Stimulated activated naive CD4-positive, alpha-beta T cell (primary cell): Measurements from ENCODE around the gene CTTNBP2.

ENCODE experiments used
- DNase-seq, 6 experiments: peaks; one replicate each; lab custom pipeline; 2025; lab: John Stamatoyannopoulos, UW

CTTNBP2 gene

DNA sequence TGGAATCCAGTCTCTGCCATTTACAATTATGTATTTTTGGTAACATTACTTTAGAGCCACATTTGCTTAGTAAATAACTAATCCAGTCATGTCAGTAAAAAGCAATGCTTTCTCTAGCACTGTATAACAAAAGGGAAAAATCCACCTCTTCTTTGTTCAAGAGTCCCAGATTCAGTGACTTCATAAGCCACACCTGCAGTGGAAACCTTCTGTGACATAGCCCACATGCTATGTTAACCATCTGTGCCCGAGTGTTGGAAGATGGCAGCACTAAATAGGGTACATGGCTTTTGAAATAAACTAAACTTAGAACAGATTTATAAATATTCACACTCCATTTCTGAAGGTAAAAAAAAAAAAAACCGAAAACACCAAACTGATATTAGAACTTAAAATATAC lies 83.0 kb downstream of the CTTNBP2 start:
- no peak for DNase-seq

GRCh38 chr7:117785431-117785830 lies 87.8 kb downstream of the CTTNBP2 start:
- DNase-seq, result no peak

DNA sequence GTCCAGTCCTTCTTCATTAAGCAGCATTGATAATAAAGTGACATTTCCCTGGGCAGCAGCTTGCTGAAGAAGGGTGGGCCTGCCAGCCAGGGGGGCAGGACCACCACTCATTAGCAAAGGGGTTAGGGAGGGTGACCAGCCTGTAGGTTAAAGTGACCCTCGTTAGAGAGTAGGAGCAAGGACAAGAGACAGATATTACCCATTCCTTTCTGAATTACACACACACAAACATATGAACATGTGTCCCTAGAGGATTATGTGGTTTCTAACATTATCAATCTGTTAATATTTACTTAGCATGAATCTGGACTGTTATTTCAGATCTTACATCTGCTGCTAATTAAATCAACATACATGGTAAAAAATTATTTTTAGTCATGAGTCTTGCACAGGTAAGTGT lies 88.9 kb downstream of the CTTNBP2 start:
- DNase-seq, result no peak

DNA sequence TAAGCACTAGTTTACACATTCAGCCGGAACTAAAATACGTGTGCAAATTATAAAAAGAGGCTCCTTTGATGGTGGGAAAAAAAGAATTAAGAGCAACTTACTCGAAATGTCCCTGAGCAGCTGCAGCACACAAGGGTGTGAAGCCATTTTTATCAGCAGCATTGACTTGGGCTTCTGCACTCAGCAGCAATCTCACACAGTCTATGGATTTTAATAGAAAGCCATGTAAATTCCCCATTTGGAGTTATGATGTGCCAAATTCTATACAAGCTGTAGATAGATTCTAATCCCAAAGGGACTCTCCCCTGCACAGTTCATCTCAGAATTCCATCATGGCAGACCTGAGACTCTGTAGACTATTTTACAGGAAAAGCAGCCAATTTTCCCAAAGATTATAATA lies 90.5 kb downstream of the CTTNBP2 start:
- DNase-seq, result no peak

DNA sequence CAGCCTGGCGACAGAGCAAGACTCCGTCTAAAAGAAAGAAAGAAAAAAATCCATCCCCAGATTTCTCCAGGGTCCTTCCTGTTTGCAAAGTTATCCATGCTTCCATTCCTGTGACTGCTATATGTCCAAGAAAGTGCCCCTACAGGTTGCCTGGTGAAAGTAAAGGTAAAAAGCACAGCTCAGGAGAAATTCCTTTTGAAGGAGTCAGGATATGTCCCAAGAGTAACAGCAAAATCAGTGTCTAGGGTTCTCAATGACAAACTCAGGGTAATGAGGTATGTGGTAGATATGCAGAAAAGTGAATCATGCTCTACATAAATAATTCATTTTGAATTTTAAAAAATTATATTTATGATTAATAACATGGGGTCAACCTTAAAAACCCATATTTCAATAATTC lies 91.5 kb downstream of the CTTNBP2 start:
- DNase-seq, result no peak

DNA sequence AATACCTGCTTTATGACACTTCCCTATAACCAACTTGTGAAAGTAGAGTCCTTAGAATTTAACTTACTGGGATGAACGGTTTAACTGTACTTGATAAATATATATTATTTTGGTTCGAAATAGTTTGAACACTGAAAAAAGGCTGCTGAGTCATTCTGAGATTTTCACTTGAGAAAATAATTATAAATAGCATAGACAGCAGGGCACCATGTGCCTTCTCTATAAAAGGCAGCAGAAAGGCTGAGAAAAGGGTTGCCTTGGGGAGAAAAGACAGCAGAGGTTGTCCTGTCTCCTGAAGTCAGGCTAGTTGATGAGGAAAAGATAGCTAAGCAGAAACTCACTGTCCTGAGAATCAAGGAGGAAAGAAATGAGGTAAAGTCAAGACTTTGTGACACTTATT lies 92.4 kb downstream of the CTTNBP2 start:
- no peak for DNase-seq

DNA sequence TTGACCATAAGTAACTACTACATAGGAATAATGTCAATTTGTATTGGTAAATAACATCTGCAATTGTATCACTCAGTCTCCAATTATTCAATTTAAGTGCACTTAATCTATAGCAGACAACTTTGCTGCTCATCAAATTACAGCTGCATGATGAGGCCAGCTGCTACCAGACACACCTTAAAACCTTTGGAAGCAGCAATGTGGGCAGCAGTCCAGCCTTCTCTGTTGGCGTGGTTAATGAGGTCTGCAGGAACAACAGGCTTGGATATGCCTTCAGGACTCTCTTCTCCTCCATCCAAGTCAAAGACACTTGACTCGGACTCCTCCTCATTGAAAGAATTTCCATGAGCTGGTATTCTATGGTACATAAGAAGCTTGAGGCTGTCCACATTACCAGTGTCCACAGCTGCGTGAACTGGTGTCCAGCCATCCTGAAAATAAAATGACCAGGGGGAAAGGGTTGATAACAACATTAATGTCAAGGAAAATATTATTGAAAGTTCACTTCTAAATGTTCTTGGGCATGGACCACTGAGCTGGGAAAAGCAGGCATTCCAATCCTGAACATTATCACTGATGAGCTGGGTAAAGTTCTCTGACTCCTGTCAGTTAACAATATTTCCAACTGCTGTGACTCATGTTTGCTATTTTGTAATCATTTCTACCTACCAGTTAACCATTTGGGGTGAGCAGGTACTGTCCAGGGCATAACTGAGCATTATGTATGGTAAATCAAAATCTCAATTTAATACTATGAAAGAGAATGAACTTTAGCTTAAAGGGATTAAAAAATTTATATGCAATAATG lies 95.7 kb downstream of the CTTNBP2 start:
- DNase-seq, result no peak

DNA sequence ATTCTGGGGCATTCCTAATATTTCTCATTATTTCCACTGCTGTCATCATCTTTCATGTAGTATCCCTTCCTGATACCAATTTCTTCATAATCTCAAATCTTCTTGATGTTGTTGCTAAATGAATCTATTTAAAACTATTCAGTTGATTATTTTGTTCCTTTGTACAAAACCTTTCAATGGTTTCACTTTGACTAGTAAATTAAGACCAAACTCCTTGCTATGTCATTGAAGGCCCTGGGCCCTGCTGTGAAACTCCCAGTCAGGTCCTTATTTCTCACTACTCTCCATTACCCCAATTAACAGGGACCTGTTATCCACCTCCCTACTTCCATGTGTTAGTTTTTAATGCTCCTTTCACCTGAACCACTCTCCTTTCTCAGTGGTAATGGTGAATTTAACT lies 97.0 kb downstream of the CTTNBP2 start:
- no peak for DNase-seq

GRCh38 chr7:117775801-117776200 lies 97.4 kb downstream of the CTTNBP2 start:
- DNase-seq, result no peak

DNA sequence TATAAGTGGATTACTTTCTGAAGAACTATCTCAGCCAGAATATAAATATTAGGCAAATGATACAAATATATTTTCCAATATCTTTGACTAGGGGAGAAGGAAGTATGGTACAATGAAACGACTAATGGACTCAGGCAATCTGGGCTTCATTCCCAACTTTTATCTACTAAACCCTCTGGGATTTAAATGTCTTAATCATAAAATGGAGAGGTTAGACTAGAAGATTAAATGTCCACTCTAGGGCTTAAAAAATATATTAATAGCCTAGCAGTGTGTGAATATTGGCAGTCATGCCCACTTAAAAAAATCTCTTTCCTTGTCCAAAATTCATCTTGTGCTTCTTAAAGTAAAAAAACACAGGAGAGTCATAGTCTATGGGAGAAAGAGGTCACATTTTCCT lies 98.3 kb downstream of the CTTNBP2 start:
- no peak for DNase-seq

DNA sequence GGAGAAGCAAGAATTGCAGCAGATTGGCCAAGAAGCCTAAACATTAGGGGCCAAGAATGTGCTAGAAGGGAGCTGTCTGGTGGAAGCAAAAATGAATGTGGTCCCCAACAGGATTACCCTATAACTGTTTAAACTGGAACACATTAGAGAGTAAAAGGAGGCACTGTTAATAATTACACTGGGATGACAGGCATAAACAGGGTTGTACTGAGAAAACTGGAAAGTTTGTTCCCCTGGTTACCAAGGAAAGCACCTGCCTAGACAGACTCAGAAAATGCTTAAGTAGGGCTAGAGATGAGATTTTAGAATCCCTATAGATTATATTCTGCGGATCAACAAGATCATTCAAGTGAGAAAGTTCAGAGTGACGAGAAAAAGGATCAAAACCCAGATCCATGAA lies 100.8 kb downstream of the CTTNBP2 start:
- DNase-seq, result no peak

GRCh38 chr7:117771756-117772155 lies 101.5 kb downstream of the CTTNBP2 start:
- DNase-seq, result no peak

DNA sequence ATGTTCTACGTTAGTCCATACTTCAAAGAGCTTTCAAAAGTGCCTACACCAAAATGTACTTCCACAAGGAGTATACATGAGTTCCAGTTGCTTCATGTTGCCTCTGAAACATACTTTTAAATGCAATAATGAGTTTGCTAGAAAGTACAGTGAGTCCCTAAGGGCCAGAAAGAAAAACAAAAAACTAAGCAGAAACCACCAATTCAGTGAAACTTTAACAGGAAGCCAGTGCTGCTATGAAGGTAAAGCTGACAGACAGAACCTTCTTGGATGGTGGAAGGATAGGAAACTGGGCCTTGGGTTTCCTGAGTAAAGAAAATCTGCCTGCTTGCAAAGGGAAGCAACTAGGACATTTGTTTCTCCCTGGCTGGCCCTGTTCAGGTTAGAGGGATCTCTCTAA lies 104.2 kb downstream of the CTTNBP2 start:
- DNase-seq, result no peak

- DNase-seq, result no peak
Observed at GRCh38 chr7:117767951-117768350, 105.3 kb downstream of the CTTNBP2 start.

DNA sequence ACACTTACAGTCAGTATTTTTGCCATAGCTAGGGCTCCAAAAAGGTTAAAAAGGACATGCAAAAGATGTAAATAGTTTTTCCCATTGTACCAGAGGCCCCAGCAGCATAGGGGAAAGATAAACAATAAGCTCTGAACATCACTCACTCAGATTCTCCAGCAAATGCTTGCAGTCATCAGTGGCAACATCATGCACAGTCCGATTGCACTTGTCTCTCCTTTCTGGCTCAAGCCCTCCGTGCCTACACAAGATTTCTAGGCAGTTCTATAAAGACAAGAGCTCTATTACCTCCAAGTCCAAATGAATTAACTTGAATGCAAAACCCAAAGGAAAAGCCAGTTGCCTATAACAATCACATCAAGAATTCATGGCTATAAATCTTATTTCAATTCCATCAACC lies 106.3 kb downstream of the CTTNBP2 start:
- no peak for DNase-seq

DNA sequence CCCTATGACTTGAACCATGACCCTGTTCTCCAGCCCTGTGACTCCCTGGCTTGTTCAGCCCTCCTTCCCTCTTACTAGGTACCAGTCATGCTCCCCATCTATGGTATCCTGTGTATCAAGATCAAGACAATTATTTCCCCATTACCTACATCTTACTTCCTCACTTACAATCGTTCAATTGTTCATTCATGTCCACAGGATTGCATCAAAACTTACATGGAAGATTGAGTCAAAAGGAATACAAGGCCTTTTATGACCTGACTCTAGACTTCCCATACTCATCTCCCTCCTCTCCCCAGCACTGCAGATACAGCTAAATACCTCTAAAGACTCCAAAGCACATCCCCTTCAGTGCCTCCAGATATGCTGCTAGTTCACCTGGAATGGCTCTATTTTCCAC lies 109.2 kb downstream of the CTTNBP2 start:
- DNase-seq, result no peak

- no peak for DNase-seq
Observed at GRCh38 chr7:117762055-117762454, 111.2 kb downstream of the CTTNBP2 start.

GRCh38 chr7:117759950-117760640 lies 113.1 kb downstream of the CTTNBP2 start:
- DNase-seq, result no peak

DNA sequence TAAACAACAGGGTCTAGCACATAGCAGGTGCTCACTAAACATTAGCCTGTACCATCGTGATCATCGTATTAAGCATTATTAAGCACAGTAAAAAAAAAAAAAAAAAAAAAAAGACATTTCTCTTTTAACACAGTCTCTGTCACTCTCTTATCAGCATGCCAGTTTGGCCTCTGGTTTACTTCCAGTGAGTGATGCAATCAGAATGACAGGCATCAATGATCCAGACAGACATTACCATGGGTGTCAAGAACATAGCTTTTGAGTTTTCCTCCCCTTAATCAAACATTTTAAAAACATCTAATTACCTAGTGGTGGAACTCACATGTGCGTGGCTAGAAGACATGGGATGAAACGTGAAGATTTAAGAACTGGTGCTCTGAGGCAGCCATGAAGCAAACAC lies 115.8 kb downstream of the CTTNBP2 start:
- DNase-seq, result no peak

- DNase-seq, result no peak
Observed at GRCh38 chr7:117756586-117757085, 116.6 kb downstream of the CTTNBP2 start.

GRCh38 chr7:117755136-117755535 lies 118.1 kb downstream of the CTTNBP2 start:
- DNase-seq, result no peak

- no peak for DNase-seq
Observed at GRCh38 chr7:117751775-117752174, 121.5 kb downstream of the CTTNBP2 start.
